GM21515 (cell line): ENCODE data around the gene SPATA17.

Experiments
- ATAC-seq: cut with Tn5 transposase; IDR thresholded peaks from one replicate; pipeline ENCODE4 v1.9.1; 2021; ENCODE audit not compliant: unreplicated experiment

Gene SPATA17

GRCh38 chr1:217910791-217911320 lies 279.7 kb downstream of the SPATA17 start:
- ATAC-seq = no peak

- no peak for ATAC-seq
Measured at GRCh38 chr1:217911908-217912307, 280.8 kb downstream of the SPATA17 start.

GRCh38 chr1:217917281-217917887 lies 286.2 kb downstream of the SPATA17 start:
- ATAC-seq = no peak

GRCh38 chr1:217919683-217920388 lies 288.7 kb downstream of the SPATA17 start:
- no peak for ATAC-seq
